SKM-1 treated with dmso at 0.1 percent for 144 hours (cell line): ENCODE data around the gene EAF1.
"Not testable (repeated sequence)": the region's sequence is repeated elsewhere in the genome, so short reads cannot be mapped to it uniquely, and the experiment has no call there.

Source experiments
- DNase-seq: peaks from one replicate; lab custom pipeline; 2025; ENCODE audit not compliant: unreplicated experiment; lab: John Stamatoyannopoulos, UW

The EAF1 gene

DNA sequence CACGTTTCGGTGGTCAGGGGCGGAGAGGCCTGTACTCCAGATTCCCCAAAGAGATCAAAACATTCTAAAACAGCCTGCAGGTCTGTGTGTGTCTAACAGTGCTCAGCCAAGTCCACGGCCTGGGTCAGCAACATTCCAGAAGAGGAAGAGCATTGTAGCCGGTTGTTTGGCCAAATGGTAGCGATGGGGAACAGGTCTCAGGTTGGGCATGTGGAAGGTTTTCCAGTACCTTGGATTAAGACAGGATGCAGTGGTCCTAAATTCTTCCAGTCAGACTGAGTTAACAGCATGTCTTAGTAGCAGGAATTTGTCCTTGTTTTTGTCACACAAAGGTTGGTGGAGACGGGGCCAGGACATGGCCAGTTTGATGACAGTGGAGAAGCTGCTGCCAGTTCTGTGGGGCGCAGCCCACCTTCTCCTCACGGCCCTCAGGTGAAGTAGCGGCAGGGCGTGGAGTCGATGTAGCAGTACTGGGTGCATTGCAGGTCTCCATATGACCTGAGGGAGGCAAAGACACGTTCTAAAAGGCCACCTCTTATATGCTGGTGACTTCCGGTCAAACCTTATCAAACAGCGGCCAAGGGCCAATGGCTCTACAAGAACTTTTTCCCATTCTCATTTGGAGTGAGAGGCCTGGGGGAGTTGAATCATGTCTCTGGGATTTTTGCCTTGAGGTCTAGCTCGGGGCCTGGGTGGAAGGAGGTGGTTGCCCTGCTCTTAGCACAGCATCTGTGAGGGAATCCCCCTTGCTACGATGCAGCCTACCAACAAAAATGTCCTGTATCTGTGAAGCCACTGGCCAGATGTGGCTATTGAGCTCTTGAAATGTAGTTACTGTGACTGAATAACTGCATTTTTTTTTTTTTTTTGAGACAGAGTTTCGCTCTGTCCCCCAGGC, 24.1 kb downstream of the EAF1 start:
- DNase-seq: no peak

GRCh38 chr3:15452156-15452555, 24.8 kb downstream of the EAF1 start:
- DNase-seq: no peak

- no peak for DNase-seq
Measured at GRCh38 chr3:15452961-15453360, 25.6 kb downstream of the EAF1 start.

DNA sequence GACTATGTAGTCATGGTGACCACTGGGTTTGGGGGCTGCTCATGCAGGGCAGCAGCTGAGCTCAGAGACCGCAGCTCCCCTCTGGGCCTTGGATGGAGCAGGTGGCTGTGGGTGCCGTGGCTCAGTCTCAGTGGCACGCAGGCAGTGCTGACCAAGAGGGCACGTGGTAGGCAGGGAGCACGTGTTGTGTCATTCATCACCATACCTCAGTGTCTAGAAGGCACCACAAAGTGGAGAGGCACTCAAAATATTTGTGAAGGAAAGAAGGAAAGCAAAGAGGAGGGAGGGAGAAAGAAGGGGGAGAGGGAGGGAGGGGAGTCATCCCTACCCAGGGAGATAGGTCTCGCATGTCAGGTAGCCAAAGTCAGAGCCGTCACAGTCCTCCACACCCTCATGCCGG, 26.1 kb downstream of the EAF1 start:
- no peak for DNase-seq

DNA sequence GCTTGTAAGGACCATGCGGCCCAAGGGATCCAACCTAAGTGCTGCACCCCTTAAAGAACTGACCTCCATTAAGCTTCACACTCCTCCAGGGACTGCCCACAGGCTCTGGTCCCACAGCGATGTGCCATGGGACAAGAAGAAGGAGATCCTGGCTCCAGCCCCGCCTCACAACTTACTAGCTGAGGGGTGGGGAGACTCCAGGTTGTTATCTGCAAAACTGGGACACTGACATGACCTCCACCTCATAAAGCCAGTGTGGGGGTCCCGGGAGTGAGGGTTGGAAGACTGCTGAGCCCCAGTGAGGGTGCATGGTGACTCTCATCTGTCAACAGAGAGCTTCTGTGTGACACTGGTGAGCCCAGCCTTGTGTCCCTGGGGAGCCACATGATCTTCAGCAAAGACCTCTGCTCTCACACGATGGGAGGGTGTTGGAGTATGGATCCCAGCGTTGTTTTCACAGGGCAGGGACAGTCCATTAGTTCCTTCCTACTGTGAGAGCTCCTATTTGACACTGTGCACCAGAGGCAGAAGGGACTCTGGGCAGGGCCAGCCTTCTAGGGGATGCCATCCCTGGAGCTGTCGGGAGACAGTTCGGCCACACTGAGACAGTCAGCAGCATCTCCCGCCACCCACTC, 26.7 kb downstream of the EAF1 start:
- no peak for DNase-seq

- DNase-seq: no peak
Measured at GRCh38 chr3:15454965-15455364, 27.6 kb downstream of the EAF1 start.

- DNase-seq: no peak
Measured at GRCh38 chr3:15455756-15456155, 28.4 kb downstream of the EAF1 start.

GRCh38 chr3:15456321-15456720, 28.9 kb downstream of the EAF1 start:
- DNase-seq: no peak

DNA sequence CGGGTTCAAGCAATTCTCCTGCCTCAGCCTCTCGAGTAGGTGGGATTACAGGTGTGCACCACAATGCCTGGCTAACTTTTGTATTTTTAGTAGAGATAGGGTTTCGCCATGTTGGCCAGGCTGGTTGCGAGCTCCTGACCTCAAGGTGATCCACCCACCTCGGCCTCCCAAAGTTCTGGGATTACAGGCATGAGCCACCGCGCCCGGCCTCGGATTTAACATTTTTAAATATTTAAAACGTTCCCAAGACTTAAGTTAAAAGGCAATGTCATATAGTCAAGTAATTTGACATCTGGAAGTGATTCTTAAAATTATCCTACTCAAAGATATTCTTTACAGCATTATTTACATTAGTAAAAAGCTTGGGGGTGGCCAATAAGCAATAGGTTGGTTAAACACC, 29.5 kb downstream of the EAF1 start:
- not testable (repeated sequence) for DNase-seq

DNA sequence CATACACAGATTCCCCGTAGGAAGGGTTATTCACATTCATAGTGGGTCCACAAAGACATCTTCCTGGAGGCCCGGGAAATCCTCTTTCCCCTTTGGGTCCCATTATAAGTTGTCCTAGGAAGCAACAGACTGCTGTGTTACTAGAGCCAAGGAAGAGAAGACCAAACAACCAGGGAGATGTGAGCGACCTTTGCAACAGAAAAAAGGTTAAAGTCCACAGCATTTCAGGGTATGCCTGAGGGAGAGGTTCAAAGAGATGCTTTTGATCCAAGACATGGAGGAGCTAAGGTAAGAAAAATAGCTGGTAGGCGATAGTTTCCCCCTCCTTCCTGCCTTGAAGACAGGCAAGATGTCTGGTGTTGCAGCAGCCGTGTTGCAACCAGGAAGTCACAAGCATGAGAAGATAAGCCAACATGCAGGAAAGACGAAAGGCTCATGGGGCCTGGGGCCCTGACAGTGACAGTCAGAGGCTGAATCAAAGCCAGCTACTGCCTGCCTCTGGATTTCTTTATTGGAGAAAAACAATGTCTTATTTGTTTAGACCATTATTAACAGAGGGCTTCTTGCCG, 30.9 kb downstream of the EAF1 start:
- DNase-seq: peak; percentile 38

- DNase-seq: no peak
Measured at GRCh38 chr3:15460891-15461531, 33.6 kb downstream of the EAF1 start.

DNA sequence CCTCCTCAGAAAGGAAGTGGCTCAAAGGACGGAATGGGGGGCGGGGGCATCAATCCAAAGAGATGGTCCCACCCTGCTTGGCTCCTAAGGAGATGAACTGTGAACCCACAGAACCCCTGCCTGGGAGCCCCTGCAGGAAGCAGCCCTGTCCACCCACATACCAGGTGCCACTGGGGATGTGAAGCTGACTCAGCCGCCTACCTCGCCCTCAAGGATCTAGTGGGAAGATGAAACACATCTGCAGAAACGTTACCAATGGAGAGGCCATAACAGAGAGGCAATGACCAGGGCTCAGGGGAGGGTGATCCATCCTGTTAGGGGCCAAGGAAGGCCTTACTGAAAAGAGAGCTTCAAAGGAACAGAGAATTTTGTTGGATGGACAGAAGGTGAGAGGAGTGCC, 35.1 kb downstream of the EAF1 start:
- DNase-seq: no peak

DNA sequence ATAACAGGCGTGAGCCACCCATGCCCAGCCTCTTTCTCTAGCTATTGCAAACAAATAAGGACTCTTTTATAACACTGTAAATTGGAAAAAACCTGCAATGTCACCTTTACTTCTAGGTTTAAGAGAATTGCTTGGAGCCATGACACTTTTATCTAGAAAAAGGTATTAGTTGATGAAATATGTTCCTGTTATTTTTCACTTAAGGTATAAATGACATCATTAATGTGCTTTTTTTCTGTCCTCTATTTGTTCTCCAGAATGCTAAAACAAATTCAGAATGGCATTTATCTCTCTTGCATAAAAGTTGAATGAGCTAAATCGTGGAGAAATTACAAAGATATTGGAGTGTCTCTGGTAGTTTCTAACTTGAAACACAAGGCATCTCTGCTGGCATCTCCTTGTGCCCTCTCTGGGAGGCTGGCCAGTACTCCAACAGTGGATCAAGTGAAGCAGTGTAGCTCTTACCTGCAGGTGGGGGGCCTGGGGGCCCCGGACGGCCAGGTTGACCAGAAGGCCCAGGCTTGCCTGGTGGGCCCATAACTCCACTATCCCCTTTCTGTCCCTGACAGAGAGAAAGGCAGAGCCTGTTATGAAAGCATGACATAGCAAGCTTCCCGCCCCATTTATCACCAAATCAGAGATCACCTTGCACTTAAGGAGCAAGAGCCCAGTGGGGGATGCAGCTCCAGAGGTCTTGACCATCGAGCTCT, 38.6 kb downstream of the EAF1 start:
- DNase-seq: no peak

DNA sequence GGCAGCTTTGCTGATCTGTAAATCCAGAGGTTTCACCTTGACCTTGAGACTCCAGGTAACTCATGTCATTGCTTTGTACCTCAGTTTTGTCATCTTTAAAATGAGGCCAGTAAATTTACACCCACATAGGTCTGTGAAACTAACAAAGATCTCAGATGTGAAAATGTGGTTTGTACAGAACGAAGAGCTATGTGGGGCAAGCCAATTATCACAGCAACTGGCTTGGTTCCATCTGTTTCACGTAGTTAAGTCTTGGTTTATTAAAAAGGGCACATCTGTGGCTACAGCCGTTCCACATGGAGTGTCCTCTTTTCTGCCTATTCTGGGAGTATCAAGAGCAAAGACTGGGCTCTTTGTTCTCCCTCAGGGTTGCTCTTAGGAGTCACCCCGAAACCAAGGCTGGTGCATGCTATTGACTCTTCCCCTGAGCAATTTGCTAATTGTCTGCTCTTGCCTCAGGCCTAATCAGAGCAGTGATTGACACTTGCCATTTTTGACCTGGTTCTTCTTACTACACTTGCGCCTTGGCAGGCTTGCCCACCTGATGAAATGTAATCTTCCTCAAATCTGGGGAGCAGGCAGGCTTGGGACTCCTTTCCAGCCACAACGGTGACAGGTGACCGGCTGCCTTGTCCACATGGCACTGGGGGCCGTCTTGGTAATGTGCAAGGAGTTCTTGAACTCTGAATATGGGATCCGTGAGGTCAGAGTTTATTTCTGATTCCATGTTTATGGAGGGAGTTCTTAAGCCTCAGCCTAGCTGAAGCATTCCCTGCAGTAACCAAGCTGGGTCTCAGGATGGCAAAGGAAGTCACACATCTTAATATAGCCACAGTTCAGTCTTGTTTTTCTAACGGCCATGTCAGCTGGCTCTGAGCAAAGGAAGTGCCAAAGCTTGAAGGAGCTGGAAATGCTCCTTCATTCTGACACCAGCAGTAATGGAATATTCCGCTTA, 40.1 kb downstream of the EAF1 start:
- no peak for DNase-seq

DNA sequence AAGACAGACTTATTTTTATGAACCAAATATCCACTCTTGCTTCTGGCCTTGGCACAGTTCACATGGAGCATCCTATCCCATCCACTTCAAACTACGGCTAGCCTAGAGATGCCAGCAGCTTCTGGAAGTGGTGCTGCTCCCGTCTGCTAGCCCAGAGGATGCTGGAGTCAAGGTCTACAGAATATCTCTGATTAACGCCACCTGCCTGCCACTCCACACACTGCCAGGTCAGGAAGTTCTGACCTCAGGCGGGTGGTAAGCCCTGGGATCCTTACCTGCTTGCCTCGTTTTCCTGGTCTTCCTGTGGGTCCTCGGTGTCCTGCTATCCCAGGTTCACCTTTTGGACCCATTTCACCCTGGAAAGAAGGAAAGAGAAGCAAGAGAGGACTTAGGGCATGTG, 42.9 kb downstream of the EAF1 start:
- DNase-seq: no peak

- DNase-seq: no peak
Measured at GRCh38 chr3:15470849-15471248, 43.5 kb downstream of the EAF1 start.

DNA sequence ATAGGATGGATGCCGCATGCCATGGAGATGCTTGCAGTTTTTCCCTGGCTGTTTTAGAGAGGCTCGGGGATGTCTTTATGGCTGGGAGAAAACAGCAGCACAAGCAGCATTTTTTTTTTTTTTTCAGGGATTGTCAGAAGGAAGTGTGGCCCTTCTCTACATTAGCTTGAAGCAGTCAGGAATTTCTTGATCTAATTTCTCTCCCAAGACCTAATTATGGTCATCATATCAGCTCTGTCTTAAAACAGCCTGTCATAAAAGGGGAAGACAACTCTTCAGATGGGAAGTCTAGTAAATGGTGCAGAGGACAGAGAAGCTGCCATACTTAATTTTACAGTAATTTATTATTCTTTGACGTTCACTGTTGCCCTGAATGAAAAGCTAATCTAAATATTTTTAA, 44.5 kb downstream of the EAF1 start:
- DNase-seq: no peak

DNA sequence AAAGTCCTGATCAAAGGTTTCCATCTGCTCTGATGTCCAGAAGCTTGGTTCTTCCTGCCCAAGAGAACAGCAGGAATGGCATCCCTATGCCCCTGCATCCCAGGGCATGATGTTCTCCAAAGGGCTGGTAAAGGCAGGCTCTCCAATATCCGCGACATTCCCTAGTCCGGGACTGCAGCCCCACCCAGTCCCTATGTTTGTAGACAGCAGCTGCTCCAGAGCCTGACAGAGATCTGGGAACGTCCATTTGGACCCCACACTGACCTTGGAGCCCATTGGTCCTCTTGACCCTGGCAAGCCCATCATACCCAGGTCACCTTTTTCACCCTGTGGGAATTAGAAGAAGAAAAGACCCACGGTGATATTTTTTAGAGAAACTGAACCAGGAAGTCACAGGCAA, 47.8 kb downstream of the EAF1 start:
- DNase-seq: no peak

GRCh38 chr3:15476378-15476777, 49.0 kb downstream of the EAF1 start:
- DNase-seq: no peak
